HG03159 (cell line): ENCODE data around the gene ADM5.
"Not testable (repeated sequence)": the region's sequence is repeated elsewhere in the genome, so short reads cannot be mapped to it uniquely, and the experiment has no call there.

ENCODE experiments used
- ATAC-seq: cut with Tn5 transposase; IDR thresholded peaks from one replicate; pipeline ENCODE4 v1.9.1; 2021; ENCODE audit warnings: mild to moderate bottlenecking, moderate library complexity; ENCODE audit not compliant: unreplicated experiment

Gene ADM5

GRCh38 chr19:49699364-49699763 lies 10.0 kb downstream of the ADM5 start:
- ATAC-seq = no peak

GRCh38 chr19:49700563-49700962 lies 11.2 kb downstream of the ADM5 start:
- ATAC-seq = no peak

GRCh38 chr19:49701271-49701786 lies 11.9 kb downstream of the ADM5 start:
- no peak for ATAC-seq

DNA sequence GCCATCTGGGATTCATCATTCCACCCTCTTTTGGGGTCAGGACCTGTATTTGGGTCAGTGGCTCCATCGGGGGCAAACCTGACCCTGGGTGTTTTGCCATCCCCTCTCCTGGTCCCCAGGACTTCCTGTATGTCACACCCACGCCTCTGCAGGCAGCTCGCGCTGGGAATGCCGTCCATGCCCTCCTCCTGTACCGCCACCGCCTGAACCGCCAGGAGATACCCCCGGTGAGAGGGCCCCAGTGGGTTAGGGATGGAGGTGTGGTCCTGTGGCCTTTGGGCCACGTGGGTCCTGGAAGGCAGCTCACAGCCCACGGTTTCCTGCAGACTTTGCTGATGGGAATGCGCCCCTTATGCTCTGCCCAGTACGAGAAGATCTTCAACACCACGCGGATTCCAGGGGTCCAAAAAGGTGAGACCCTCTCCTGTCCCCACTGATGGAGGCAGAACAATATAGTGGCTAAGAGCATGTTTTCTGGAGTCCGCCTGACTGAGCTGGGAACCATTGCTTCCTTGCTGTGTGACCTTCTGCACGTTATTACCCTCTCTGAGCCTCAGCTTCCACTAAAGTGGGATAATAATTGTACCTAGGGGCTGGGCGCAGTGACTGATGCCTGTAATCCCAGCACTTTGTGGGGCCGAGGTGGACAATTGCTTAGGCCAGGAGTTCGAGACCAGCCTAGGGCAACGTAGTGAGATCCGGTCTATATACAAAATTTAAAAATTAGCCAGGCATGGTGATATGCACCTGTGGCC lies 15.7 kb downstream of the ADM5 start:
- ATAC-seq = no peak

- no peak for ATAC-seq
Observed at GRCh38 chr19:49705919-49706318, 16.5 kb downstream of the ADM5 start.

DNA sequence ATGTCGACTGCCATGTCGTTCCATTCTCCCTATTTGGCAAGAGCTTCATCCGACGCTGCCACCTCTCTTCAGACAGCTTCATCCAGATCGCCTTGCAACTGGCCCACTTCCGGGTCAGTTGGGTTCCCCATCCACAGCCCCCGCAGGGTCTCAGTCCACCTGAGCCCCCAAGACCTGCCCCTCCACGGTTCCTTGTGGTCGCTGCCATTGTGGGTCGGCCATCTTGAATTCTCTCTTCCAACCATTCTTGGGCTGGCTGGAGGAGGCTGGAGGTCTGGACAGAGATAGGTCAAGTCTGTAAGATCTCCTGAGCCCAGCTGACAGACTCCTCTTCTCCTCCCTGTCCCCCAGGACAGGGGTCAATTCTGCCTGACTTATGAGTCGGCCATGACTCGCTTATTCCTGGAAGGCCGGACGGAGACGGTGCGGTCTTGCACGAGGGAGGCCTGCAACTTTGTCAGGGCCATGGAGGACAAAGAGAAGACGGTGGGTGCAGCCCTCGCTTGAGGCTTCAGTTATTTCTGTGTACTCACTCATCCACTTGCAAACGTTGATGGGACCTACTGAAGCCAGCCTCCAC lies 21.1 kb downstream of the ADM5 start:
- ATAC-seq = no peak

DNA sequence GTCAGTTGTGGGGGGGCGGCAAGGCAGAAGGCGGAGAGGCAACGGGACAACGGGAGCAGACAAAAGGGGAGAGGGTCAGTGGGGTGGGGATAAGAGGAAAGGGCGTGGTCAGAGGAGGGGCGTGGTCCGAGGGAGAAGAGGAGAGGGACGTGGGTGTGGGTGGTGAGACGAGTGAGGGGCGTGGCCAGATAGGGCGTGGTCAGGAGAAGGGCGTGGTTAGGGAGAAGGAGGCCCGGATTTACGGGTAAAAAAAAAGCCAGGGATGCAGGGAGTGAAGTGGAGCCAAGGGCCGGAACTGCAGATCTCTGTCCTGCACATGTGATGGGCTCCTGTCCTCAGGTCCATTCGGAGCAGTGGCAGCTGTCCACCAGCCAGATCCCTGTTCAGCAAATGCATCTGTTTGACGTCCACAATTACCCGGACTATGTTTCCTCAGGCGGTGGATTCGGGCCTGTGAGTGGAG lies 23.0 kb downstream of the ADM5 start:
- no peak for ATAC-seq

DNA sequence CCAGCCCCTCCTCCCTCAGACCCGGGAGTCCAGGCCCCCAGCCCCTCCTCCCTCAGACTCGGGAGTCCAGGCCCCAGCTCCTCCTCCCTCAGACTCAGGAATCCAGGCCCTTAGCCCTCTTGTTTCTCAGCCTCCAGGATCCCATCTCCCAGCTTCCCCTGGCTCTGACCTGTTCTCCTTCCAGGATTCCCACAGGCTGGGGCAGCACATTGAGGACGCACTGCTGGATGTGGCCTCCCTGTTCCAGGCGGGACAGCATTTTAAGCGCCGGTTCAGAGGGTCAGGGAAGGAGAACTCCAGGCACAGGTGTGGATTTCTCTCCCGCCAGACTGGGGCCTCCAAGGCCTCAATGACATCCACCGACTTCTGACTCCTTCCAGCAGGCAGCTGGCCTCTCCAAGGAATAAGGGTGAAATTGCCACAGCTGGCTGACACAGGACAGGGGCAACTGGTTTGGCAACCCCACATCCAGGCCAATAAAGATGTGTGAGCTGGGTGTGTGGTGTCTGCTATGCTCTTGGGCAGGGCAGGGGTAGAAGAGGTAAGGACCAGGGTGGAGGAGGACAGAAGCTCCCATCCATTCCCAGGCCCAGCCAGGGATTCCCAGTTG lies 23.9 kb downstream of the ADM5 start:
- no peak for ATAC-seq

DNA sequence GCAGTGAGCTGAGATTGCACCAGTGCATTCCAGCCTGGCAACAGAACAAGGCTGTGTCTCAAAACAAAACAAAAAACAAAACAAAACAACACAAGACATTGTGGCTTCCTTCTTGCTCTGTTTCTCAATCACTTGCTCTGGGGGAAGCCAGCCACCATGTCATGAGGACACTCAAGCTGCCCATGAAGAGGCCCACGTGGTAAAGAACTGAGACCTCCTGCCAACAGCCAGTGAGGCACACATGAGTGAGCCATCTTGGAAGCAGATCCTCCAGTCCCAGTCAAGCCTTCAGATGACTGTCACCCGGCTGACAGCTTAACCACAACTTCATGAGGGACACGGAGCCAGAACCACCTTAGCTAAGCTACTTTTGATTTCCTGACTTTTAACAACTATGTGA lies 26.8 kb downstream of the ADM5 start:
- ATAC-seq = no peak

DNA sequence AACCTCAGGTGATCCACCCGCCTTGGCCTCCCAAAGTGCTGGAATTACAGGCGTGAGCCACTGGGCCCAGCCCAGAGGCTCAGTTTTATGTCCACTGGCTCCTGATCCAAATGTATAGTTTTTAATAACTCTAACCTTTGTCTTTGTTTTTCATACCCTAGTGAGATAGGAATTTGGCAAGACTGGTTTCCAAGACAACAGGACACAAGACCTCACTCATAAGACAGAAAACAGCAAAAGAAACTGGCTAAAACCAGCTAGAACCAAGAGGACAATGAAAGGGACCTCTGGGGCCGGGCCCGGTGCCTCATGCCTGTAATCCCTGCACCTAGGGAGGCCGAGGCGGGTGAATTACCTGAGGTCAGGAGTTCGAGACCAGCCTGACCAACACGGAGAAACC lies 29.1 kb downstream of the ADM5 start:
- no peak for ATAC-seq

DNA sequence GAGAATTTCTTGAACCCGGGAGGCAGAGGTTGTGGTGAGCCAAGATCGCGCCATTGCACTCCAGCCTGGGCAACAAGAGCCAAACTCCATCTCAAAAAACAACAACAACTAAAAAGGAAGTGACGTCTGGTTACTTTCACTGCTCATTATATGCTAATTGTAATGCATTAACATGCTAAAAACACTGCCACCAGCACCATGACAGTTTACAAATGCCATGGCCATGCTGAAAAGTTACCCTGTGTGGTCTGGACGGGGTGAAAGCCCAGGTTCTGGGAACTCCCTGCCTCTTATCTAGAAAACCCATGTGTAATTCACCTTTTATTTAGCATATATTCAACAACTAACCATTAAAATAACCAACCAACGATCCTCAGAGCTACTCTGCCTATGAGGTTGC lies 29.6 kb downstream of the ADM5 start:
- ATAC-seq = no peak

GRCh38 chr19:49719420-49719819 lies 30.0 kb downstream of the ADM5 start:
- not testable (repeated sequence) for ATAC-seq

GRCh38 chr19:49727217-49728030 lies 38.0 kb downstream of the ADM5 start:
- ATAC-seq = no peak

GRCh38 chr19:49730166-49730565 lies 40.8 kb downstream of the ADM5 start:
- no peak for ATAC-seq

GRCh38 chr19:49738268-49738667 lies 48.9 kb downstream of the ADM5 start:
- ATAC-seq = no peak

DNA sequence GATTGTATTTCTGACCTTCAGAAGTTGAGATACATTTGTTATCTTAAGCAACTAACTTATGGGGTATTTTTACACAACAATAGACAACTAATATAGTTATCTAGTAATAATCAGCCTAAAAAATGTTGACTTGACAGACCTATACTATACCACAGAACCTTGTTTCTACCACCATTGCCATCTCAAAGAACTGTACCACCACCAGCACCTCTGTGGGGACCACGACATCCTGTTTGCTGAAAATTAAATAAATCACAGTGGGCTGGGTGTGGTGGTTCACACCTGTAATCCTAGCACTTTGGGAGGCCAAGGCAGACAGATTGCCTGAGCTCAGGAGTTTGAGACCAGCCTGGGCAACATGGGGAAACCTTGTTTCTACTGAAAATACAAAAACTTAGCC lies 49.7 kb downstream of the ADM5 start:
- ATAC-seq = no peak

DNA sequence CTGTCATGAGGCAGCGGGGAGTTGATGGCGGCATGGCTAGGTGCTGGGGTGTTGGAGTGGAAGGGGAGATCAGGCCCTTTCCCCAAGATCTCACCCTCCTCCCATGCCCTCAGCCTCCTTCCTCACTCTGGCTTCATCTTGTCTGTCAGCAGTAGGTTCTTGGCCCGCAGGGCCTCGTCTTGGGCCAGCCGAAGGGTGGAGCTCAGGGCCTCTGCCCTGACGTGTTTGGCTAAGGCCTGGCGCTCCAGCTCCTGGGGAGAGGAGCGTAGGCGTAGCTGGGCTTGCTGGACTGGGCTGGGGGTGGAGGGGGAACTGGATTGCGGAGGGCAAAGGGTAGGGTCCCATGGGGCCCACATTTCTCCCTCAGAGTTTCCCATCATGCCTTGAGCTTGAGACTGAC lies 50.5 kb downstream of the ADM5 start:
- no peak for ATAC-seq
